SK-N-SH (cell line): ENCODE data around the gene STX16. TPM values are rescaled to one million over a fixed set of nuclear protein-coding genes. Genes with fewer than 3 reads are reported as not detected.
A peak's percentile ranks its signal among the peaks of the same experiment; 100 is the strongest.

Experiments used
- CTCF ChIA-PET: fragments of 300-600, 350-600 bp; formaldehyde crosslinking; extraction: SDS; loops from one replicate; lab custom pipeline; 2021; lab: Yijun Ruan, JAX
- POLR2A ChIA-PET: fragments of 350-600 bp; sonication (Branson Sonifier 250); formaldehyde crosslinking; extraction: SDS; loops from one replicate; lab custom pipeline; 2020; ENCODE audit warnings: antibody characterized with exemption, inconsistent platforms; lab: Yijun Ruan, JAX
- DNase-seq: peaks from one replicate; pipeline ENCODE4 v3.0.0; 2012
- H2AFZ ChIP-seq: fragments of 200-600 bp; sonication (generic); 2 replicates; pipeline ENCODE4 v1.8.1; 2016; ENCODE audit warnings: antibody characterized with exemption, mild to moderate bottlenecking, low read depth
- H3F3A ChIP-seq: fragments of 200-600 bp; sonication (generic); replicated peaks from 2 replicates; pipeline ENCODE3; 2016; ENCODE audit warnings: antibody characterized with exemption, mild to moderate bottlenecking; ENCODE audit not compliant: insufficient read depth
- H3K27ac ChIP-seq, 2 experiments: fragments of 200-500 bp in 1 of 2; fragments of 200-600 bp in 1 of 2; sonication (Bioruptor generic) in 1 of 2; sonication (generic), shearing (Covaris generic) in 1 of 2; 2 replicates each; pipeline versions ENCODE4 v1.5.1 to v1.6.1; 2014 to 2016; ENCODE audit warnings: low read depth in 2 of 2, inconsistent platforms in 1 of 2, low read length in 1 of 2, mild to moderate bottlenecking in 1 of 2, mixed read lengths in 1 of 2
- H3K27me3 ChIP-seq: fragments of 200-600 bp; sonication (generic), shearing (Covaris generic); 2 replicates; pipeline ENCODE4 v1.6.1; 2016; ENCODE audit warnings: mixed run types; ENCODE audit not compliant: insufficient read depth
- H3K36me3 ChIP-seq, 2 experiments: fragments of 200-500 bp in 1 of 2; fragments of 200-600 bp in 1 of 2; sonication (Bioruptor generic) in 1 of 2; sonication (generic) in 1 of 2; replicated peaks in 1 of 2; 2 replicates each; pipeline versions ENCODE3 to v1.5.1; 2014 to 2016; ENCODE audit warnings: low read length in 1 of 2, mild to moderate bottlenecking in 1 of 2; ENCODE audit not compliant: insufficient read depth in 2 of 2, control insufficient read depth in 1 of 2
- H3K4me1 ChIP-seq, 2 experiments: fragments of 200-500 bp in 1 of 2; fragments of 200-600 bp in 1 of 2; sonication (Bioruptor generic) in 1 of 2; sonication (generic), shearing (Covaris generic) in 1 of 2; 2 replicates each; pipeline versions ENCODE4 v1.5.1 to v1.6.1; 2014 to 2016; ENCODE audit warnings: low read depth in 1 of 2, low read length in 1 of 2, mixed run types in 1 of 2; ENCODE audit not compliant: insufficient read depth in 2 of 2, control insufficient read depth in 1 of 2
- H3K4me2 ChIP-seq: fragments of 200-600 bp; sonication (generic), shearing (Covaris generic); 2 replicates; pipeline ENCODE4 v1.6.1; 2017; ENCODE audit warnings: mixed run types
- H3K4me3 ChIP-seq, 2 experiments: fragments of 200-500 bp in 1 of 2; fragments of 200-600 bp in 1 of 2; sonication (Bioruptor generic) in 1 of 2; sonication (generic), shearing (Covaris generic) in 1 of 2; 2 replicates each; pipeline versions ENCODE4 v1.5.1 to v1.8.1; 2014 to 2016; ENCODE audit warnings: low read depth in 2 of 2, inconsistent platforms in 1 of 2, low read length in 1 of 2, mild to moderate bottlenecking in 1 of 2, mixed read lengths in 1 of 2, moderate library complexity in 1 of 2
- H3K79me2 ChIP-seq: fragments of 200-600 bp; sonication (generic); 2 replicates; pipeline ENCODE4 v1.8.1; 2017; ENCODE audit warnings: mild to moderate bottlenecking; ENCODE audit not compliant: insufficient read depth
- H3K9ac ChIP-seq: fragments of 200-600 bp; sonication (generic); 2 replicates; pipeline ENCODE4 v1.6.1; 2017; ENCODE audit warnings: mixed run types
- H3K9me2 ChIP-seq: fragments of 200-600 bp; sonication (generic); 2 replicates; pipeline ENCODE4 v1.6.1; 2017; ENCODE audit warnings: mixed run types
- H3K9me3 ChIP-seq: fragments of 200-600 bp; sonication (generic); 2 replicates; pipeline ENCODE4 v1.6.1; 2017; ENCODE audit warnings: mixed run types, mild to moderate bottlenecking, moderate library complexity
- H4K20me1 ChIP-seq: fragments of 200-600 bp; sonication (generic); 2 replicates; pipeline ENCODE4 v1.6.1; 2017; ENCODE audit warnings: mild to moderate bottlenecking, mixed run types; ENCODE audit not compliant: insufficient read depth
- CHD2 ChIP-seq: fragments of 150-350 bp; IDR thresholded peaks from 2 replicates; pipeline ENCODE4 v1.6.1; 2018; ENCODE audit warnings: low read length; ENCODE audit not compliant: partially characterized antibody
- EP300 ChIP-seq, 2 experiments: IDR thresholded peaks; 2 replicates each; pipeline versions ENCODE4 v1.4.0 to v1.6.1; 2012; ENCODE audit warnings: borderline replicate concordance in 1 of 2, low read depth in 1 of 2, low read length in 1 of 2
- EZH2phosphoT487 ChIP-seq: fragments of 200-600 bp; sonication (generic); IDR thresholded peaks from 2 replicates; pipeline ENCODE4 v1.6.1; 2017; ENCODE audit warnings: low read depth, mixed run types, mild to moderate bottlenecking, antibody characterized with exemption, moderate library complexity, borderline replicate concordance
- GATA2 ChIP-seq: sonication (generic); formaldehyde crosslinking; IDR thresholded peaks from 2 replicates; pipeline ENCODE4 v1.5.0; 2020; ENCODE audit warnings: mild to moderate bottlenecking, missing genetic modification reagents
- MEF2A ChIP-seq: IDR thresholded peaks from 2 replicates; pipeline ENCODE4 v1.4.0; 2012; ENCODE audit warnings: low read depth, borderline replicate concordance
- RFX5 ChIP-seq: IDR thresholded peaks from 2 replicates; pipeline ENCODE4 v1.6.1; 2012; ENCODE audit warnings: mild to moderate bottlenecking, improper control_type of control experiment, low read length
- SIN3A ChIP-seq: IDR thresholded peaks from 2 replicates; pipeline ENCODE4 v1.6.1; 2012; ENCODE audit warnings: low read depth, mild to moderate bottlenecking, low read length, moderate library complexity, borderline replicate concordance
- SMC3 ChIP-seq: IDR thresholded peaks from 2 replicates; pipeline ENCODE4 v1.6.1; 2012; ENCODE audit warnings: low read depth, low read length, improper control_type of control experiment
- TCF12 ChIP-seq: IDR thresholded peaks from 2 replicates; pipeline ENCODE4 v1.4.0; 2012
- WGBS: methylation state at CpG from one replicate; pipeline ENCODE4 v1.1.6; 2017; ENCODE audit warnings: low lambda C conversion rate; 5-methylcytosine and 5-hydroxymethylcytosine counted together
- polyA plus RNA-seq, 3 experiments: library from polyadenylated mRNA; depleted of rRNA; stranded (reverse); fragments of >200 nt; gene quantifications; 2 replicates each; pipeline ENCODE4 v1.2.3, GENCODE V29; 2012
- TF ChIP-seq, protein P1 (sequence below): IDR thresholded peaks from 2 replicates; pipeline ENCODE4; 2012
- TF ChIP-seq, protein P2 (sequence below): fragments of 200-600 bp; sonication (generic); IDR thresholded peaks from 2 replicates; pipeline ENCODE4 v1.6.1; 2017; ENCODE audit warnings: antibody characterized with exemption, mild to moderate bottlenecking, moderate library complexity
- TF ChIP-seq, protein P3 (sequence below): IDR thresholded peaks from 2 replicates; pipeline ENCODE4 v1.4.0; 2012; ENCODE audit warnings: low read depth, borderline replicate concordance

STX16 gene
- polyA plus RNA-seq, 1 of the 3 experiments (the other 2 are of a cell fraction), result 63.8 TPM

DNA sequence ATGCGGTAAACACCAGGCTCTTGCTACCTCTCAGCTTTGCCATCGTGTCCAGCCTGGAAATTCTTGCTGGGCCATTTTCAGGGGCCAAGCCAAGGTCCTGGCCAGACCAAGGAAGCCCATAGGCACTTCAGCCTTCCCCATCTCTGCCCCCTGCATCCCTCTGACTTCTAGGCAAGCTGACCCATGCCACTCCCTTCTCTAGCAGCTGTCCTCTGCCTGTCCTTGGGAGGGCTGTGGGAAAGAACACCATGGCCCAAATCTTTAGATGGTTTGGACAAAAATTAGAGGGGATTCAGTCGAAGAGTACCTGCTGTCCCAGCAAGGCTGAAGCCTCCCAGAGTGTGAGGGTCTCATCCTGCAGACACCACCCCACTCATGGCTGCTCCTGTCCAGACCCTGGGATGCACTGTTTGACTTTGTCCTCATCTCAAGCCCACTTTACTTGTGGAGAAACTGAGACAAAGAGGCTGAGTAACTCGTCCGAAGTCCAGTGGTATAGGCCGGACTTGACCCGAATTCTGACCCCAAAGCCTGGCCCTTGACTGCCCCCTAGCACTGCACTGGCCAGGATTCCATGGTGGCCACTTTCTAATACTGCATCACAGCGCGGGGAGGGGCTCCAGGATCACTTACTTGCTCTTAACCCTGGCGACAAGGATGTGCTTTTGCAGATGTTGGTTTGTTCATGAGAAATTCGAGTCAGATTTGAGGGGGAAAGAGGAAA lies 22.4 kb upstream of the STX16 start:
- DNase-seq, result no peak
- WGBS, result 78% methylated on average over 10 of the region's 11 CpGs
- POLR2A ChIA-PET, result no interaction called here

DNA sequence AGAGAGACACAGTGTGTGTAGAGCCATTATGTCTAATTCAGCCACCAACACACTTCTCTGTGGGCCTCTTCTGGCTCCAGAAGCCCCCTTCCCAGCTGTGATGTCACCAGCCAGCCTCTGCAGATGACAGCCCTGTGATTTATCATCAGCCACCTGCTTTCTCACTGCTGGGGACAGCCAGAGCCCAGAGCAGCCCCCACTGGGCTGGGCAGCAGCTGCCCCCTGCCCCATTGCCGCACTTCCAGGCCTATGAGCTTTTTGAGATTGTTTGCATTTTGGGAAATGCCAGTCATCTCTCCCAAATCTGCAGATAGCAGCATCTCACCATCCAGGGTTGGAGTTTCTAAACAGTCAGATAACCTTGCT lies 21.9 kb upstream of the STX16 start:
- Histone ChIP-seq H3K36me3 (no peaks in the 10 kb centered on the region), H3K27ac (peak overlapping the region in 1 of 2 experiments; percentile 97; a peak in 3 of 4 replicates), H3K9me2 (no peaks in the 10 kb centered on the region), H2AFZ (no peak overlapping the region), H4K20me1 (no peaks in the 10 kb centered on the region), H3F3A (peaks cover 12% of the 10 kb centered on the region), H3K9ac (peak overlapping the region; percentile 48; the same call in 1 of the 2 replicates), H3K4me1 (peaks cover 27 to 33% of the 10 kb centered on the region in 2 experiments), H3K79me2 (no peaks in the 10 kb centered on the region), H3K9me3 (no peaks in the 10 kb centered on the region), H3K4me3 (no peak overlapping the region), H3K27me3 (no peaks in the 10 kb centered on the region), H3K4me2 (no peak overlapping the region; the same call in 1 of the 2 replicates)
- TF ChIP-seq GATA2 (CRISPR knock-in tag), result 0 out of 2 replicates have a peak, but pooled peaks have one; percentile 26
- no peak for TF ChIP-seq EP300 (IDR thresholded peaks at IDR 0.05; ENCODE audit: borderline replicate concordance in 1 of 2, low read depth in 1 of 2, low read length in 1 of 2)
- no peak for TF ChIP-seq MEF2A
- 0 out of 2 replicates have a peak, but pooled peaks have one; percentile 8 for TF ChIP-seq TCF12
- no peak for TF ChIP-seq EZH2phosphoT487
- TF ChIP-seq, protein P1, sequence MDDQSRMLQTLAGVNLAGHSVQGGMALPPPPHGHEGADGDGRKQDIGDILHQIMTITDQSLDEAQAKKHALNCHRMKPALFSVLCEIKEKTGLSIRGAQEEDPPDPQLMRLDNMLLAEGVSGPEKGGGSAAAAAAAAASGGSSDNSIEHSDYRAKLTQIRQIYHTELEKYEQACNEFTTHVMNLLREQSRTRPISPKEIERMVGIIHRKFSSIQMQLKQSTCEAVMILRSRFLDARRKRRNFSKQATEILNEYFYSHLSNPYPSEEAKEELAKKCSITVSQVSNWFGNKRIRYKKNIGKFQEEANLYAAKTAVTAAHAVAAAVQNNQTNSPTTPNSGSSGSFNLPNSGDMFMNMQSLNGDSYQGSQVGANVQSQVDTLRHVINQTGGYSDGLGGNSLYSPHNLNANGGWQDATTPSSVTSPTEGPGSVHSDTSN, result peak; percentile 37; the same call in 1 of the 2 replicates
- POLR2A ChIA-PET, result no interaction called here
- peak; percentile 61 for DNase-seq
- 100% methylated on average over 1 of the region's 1 CpG for WGBS
- CTCF ChIA-PET, result interaction anchor here (1.6 kb wide), 1 partner anchor 10 kb away, joined by 4 read pairs; no protein-coding TSS in a partner anchor

More for the DNA sequence above, 22.4 kb upstream of the STX16 start:
- Histone ChIP-seq H3K4me1 (peaks cover 29 to 37% of the 10 kb centered on the region in 2 experiments), H3K9me3 (no peaks in the 10 kb centered on the region), H3F3A (peaks cover 12% of the 10 kb centered on the region), H3K9me2 (no peaks in the 10 kb centered on the region), H3K36me3 (no peaks in the 10 kb centered on the region), H4K20me1 (no peaks in the 10 kb centered on the region), H3K79me2 (no peaks in the 10 kb centered on the region), H3K4me3 (no peak overlapping the region), H3K27me3 (no peaks in the 10 kb centered on the region), H3K9ac (no peak overlapping the region), H3K27ac (peak overlapping the region in 1 of 2 experiments; percentile 97; a peak in 3 of 4 replicates), H3K4me2 (no peak overlapping the region), H2AFZ (no peak overlapping the region)
- TF ChIP-seq, protein P2, sequence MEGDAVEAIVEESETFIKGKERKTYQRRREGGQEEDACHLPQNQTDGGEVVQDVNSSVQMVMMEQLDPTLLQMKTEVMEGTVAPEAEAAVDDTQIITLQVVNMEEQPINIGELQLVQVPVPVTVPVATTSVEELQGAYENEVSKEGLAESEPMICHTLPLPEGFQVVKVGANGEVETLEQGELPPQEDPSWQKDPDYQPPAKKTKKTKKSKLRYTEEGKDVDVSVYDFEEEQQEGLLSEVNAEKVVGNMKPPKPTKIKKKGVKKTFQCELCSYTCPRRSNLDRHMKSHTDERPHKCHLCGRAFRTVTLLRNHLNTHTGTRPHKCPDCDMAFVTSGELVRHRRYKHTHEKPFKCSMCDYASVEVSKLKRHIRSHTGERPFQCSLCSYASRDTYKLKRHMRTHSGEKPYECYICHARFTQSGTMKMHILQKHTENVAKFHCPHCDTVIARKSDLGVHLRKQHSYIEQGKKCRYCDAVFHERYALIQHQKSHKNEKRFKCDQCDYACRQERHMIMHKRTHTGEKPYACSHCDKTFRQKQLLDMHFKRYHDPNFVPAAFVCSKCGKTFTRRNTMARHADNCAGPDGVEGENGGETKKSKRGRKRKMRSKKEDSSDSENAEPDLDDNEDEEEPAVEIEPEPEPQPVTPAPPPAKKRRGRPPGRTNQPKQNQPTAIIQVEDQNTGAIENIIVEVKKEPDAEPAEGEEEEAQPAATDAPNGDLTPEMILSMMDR, result peak; percentile 20; the same call in 1 of the 2 replicates
- no peak for TF ChIP-seq SIN3A
- TF ChIP-seq RFX5, result no peak
- TF ChIP-seq CHD2, result no peak
- TF ChIP-seq SMC3, result no peak
- no peak for TF ChIP-seq MEF2A
- TF ChIP-seq, protein P3, sequence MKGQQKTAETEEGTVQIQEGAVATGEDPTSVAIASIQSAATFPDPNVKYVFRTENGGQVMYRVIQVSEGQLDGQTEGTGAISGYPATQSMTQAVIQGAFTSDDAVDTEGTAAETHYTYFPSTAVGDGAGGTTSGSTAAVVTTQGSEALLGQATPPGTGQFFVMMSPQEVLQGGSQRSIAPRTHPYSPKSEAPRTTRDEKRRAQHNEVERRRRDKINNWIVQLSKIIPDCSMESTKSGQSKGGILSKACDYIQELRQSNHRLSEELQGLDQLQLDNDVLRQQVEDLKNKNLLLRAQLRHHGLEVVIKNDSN, result no peak
- CTCF ChIA-PET, result interaction anchor here (1.6 kb wide), 1 partner anchor 11 kb away, joined by 4 read pairs; no protein-coding TSS in a partner anchor
